ENCODE measurements around the gene SGSM1. TPM values are rescaled to one million over a fixed set of nuclear protein-coding genes. Genes with fewer than 3 reads are reported as not detected.

Gene SGSM1
- total RNA-seq, 1 experiment from 2014 or later, result 4.3 TPM

- H3K79me1 ChIP-seq (ENCODE audit: insufficient read depth, low read depth, low read length, poor library complexity, severe bottlenecking), result no peaks in the 10 kb centered on the region
- no peak overlapping the region for H2BK12ac ChIP-seq (ENCODE audit: insufficient read length, low read depth, low read length)
- peak overlapping the region in 1 of 3 experiments; percentile 77; a peak in 1 of 7 replicates for H3K27ac Mint-ChIP-seq
- no peak overlapping the region for H4K91ac ChIP-seq (ENCODE audit: insufficient read length, low read depth, low read length)
- no peaks in the 10 kb centered on the region for H3K79me2 ChIP-seq (ENCODE audit: insufficient read depth, low read length)
- no peaks in the 10 kb centered on the region; the same call in 1 of the 2 replicates for H3K4me1 ChIP-seq (ENCODE audit: insufficient read depth, low read length)
- H2AFZ ChIP-seq (ENCODE audit: low read length), result no peak overlapping the region
- H3K36me3 Mint-ChIP-seq (ENCODE audit: insufficient read depth in 1 of 3, low read depth in 3 of 3), result no peaks in the 10 kb centered on the region
- H3K4me3 Mint-ChIP-seq, result no peak overlapping the region
- no CpG with 5 or more reads among the region's 8 CpGs for WGBS (ENCODE audit: extremely low coverage, insufficient read length, low lambda C conversion rate)
- no peak overlapping the region for H2BK120ac ChIP-seq (ENCODE audit: low read depth, low read length, poor library complexity, severe bottlenecking)
- no peak overlapping the region for H3K4ac ChIP-seq (ENCODE audit: low read depth, low read length)
- DNase-seq, result peak; percentile 60
- no peak overlapping the region for H3K14ac ChIP-seq (ENCODE audit: insufficient read depth, low read length)
- H3K27me3 ChIP-seq (ENCODE audit: insufficient read depth, low read length), result no peaks in the 10 kb centered on the region
- H4K8ac ChIP-seq (replicated peaks; ENCODE audit: insufficient read length, low read depth, low read length), result no peak overlapping the region
- H2BK15ac ChIP-seq (ENCODE audit: low read depth, low read length), result no peak overlapping the region
- no peak overlapping the region for H3K56ac ChIP-seq (ENCODE audit: insufficient read length, low read depth, low read length)
- peaks cover 13 to 14% of the 10 kb centered on the region in 2 experiments for H3K4me1 Mint-ChIP-seq
- H4K5ac ChIP-seq (ENCODE audit: insufficient read length, low read depth, low read length), result no peak overlapping the region
- H3T11ph ChIP-seq (ENCODE audit: low read length), result no peak overlapping the region
- H2BK5ac ChIP-seq (ENCODE audit: insufficient read length, low read length), result no peak overlapping the region
- H3K18ac ChIP-seq (ENCODE audit: insufficient read length, low read depth, low read length), result no peak overlapping the region
- H3K23me2 ChIP-seq (ENCODE audit: insufficient read length, low read depth, low read length, poor library complexity, severe bottlenecking), result no peaks in the 10 kb centered on the region
- no peak overlapping the region for H2BK20ac ChIP-seq (ENCODE audit: low read depth, low read length, poor library complexity, severe bottlenecking)
- H3K9ac ChIP-seq (ENCODE audit: extremely low read depth, insufficient read length, low read length), result no peak overlapping the region
- no peak overlapping the region for H2AK5ac ChIP-seq (ENCODE audit: insufficient read length, low read length)
- H3K23ac ChIP-seq (ENCODE audit: insufficient read length, low read depth, low read length), result no peak overlapping the region
- H3K27me3 Mint-ChIP-seq (ENCODE audit: low read depth), result peaks cover 1% of the 10 kb centered on the region
- H3K9me3 ChIP-seq (ENCODE audit: control insufficient read depth, low read depth, low read length), result no peaks in the 10 kb centered on the region
- peak; percentile 80 for TF ChIP-seq CTCF (conservative IDR thresholded peaks at IDR 0.05)
- no peaks in the 10 kb centered on the region for H4K20me1 ChIP-seq (ENCODE audit: control insufficient read depth, insufficient read depth, insufficient read length)
- H3K9me3 Mint-ChIP-seq, result no peaks in the 10 kb centered on the region
- no peak overlapping the region for H3K27ac ChIP-seq (ENCODE audit: insufficient read length, low read depth, low read length)
- H3K4me2 ChIP-seq (ENCODE audit: insufficient read depth, insufficient read length, low read length), result no peak overlapping the region
Observed at GRCh38 chr22:24768537-24769374, 37.3 kb upstream of the SGSM1 start.
